ENCODE results near the gene ROBO1.

Gene ROBO1

GRCh38 chr3:78845605-78846004 lies 922.2 kb downstream of the ROBO1 start:
- no peak for TF ChIP-seq CTCF (IDR thresholded peaks at IDR 0.05)
- no peak for TF ChIP-seq ZFX (IDR thresholded peaks at IDR 0.05; ENCODE audit: borderline replicate concordance)
- H3K27ac ChIP-seq, result no peak overlapping the region

- no peak for TF ChIP-seq CTCF (IDR thresholded peaks at IDR 0.05)
- no peak for TF ChIP-seq ZFX (IDR thresholded peaks at IDR 0.05; ENCODE audit: borderline replicate concordance)
- no peak overlapping the region for H3K27ac ChIP-seq
Observed at GRCh38 chr3:78844307-78844706, 923.5 kb downstream of the ROBO1 start.

GRCh38 chr3:78839693-78840092 lies 928.1 kb downstream of the ROBO1 start:
- no peak overlapping the region for H3K27ac ChIP-seq
- TF ChIP-seq ZFX (IDR thresholded peaks at IDR 0.05; ENCODE audit: borderline replicate concordance) (no peak), CTCF (IDR thresholded peaks at IDR 0.05) (no peak)

- no peak overlapping the region for H3K27ac ChIP-seq
- no peak for TF ChIP-seq CTCF (IDR thresholded peaks at IDR 0.05)
- TF ChIP-seq ZFX (IDR thresholded peaks at IDR 0.05; ENCODE audit: borderline replicate concordance), result no peak
Observed at GRCh38 chr3:78838362-78838761, 929.4 kb downstream of the ROBO1 start.

GRCh38 chr3:78834910-78835309 lies 932.9 kb downstream of the ROBO1 start:
- TF ChIP-seq CTCF (IDR thresholded peaks at IDR 0.05), result no peak
- no peak for TF ChIP-seq ZFX (IDR thresholded peaks at IDR 0.05; ENCODE audit: borderline replicate concordance)
- no peak overlapping the region for H3K27ac ChIP-seq

GRCh38 chr3:78832785-78833204 lies 935.0 kb downstream of the ROBO1 start:
- no peak overlapping the region for H3K27ac ChIP-seq
- TF ChIP-seq CTCF (IDR thresholded peaks at IDR 0.05) (no peak), ZFX (IDR thresholded peaks at IDR 0.05; ENCODE audit: borderline replicate concordance) (no peak)

- TF ChIP-seq ZFX (IDR thresholded peaks at IDR 0.05; ENCODE audit: borderline replicate concordance) (no peak), CTCF (IDR thresholded peaks at IDR 0.05) (no peak)
- no peak overlapping the region for H3K27ac ChIP-seq
Observed at GRCh38 chr3:78831446-78831972, 936.3 kb downstream of the ROBO1 start.
